Astrocyte (in vitro differentiated cells and primary cell): ENCODE measurements around the gene B9D1. TPM values are rescaled to one million over a fixed set of nuclear protein-coding genes. Genes with fewer than 3 reads are reported as not detected.

Experiments used
- DNase-seq: peaks from one replicate; pipeline ENCODE4 v3.0.0-alpha.2; 2010; ENCODE audit warnings: low read depth
- FAIRE-seq: peaks from 2 replicates; lab custom pipeline; 2011; peaks lifted over from hg19 to GRCh38; lab: Jason Lieb, UNC
- H2AFZ ChIP-seq: 2 replicates; pipeline ENCODE4 v1.6.0; 2012; ENCODE audit warnings: low read depth, low read length, inconsistent platforms
- H3K27ac ChIP-seq: 2 replicates; pipeline ENCODE4 v1.5.1; 2011; ENCODE audit warnings: low read depth, low read length, inconsistent platforms
- H3K27me3 ChIP-seq: 2 replicates; pipeline ENCODE4 v1.6.0; 2011; ENCODE audit warnings: low read length, inconsistent platforms; ENCODE audit not compliant: insufficient read depth
- H3K36me3 ChIP-seq: 2 replicates; pipeline ENCODE4 v1.5.1; 2011; ENCODE audit warnings: low read length, inconsistent platforms; ENCODE audit not compliant: insufficient read depth
- H3K4me1 ChIP-seq: 2 replicates; pipeline ENCODE4 v1.5.1; 2011; ENCODE audit warnings: low read length, inconsistent platforms; ENCODE audit not compliant: insufficient read depth
- H3K4me2 ChIP-seq: 2 replicates; pipeline ENCODE4 v1.6.0; 2012; ENCODE audit warnings: low read length, inconsistent platforms
- H3K4me3 ChIP-seq: 2 replicates; pipeline ENCODE4 v1.5.1; 2011; ENCODE audit warnings: low read depth, mild to moderate bottlenecking, low read length, inconsistent platforms; ENCODE audit not compliant: insufficient read depth
- H3K79me2 ChIP-seq: 2 replicates; pipeline ENCODE4 v1.6.0; 2012; ENCODE audit warnings: mild to moderate bottlenecking, low read length, inconsistent platforms; ENCODE audit not compliant: insufficient read depth
- H3K9ac ChIP-seq: 2 replicates; pipeline ENCODE4 v1.6.0; 2012; ENCODE audit warnings: mild to moderate bottlenecking, low read length, inconsistent platforms
- H3K9me3 ChIP-seq: 2 replicates; pipeline ENCODE4 v1.5.1; 2012; ENCODE audit warnings: low read depth, mild to moderate bottlenecking, low read length, inconsistent platforms; ENCODE audit not compliant: insufficient read depth
- H4K20me1 ChIP-seq: 2 replicates; pipeline ENCODE4 v1.6.0; 2012; ENCODE audit warnings: low read length, inconsistent platforms; ENCODE audit not compliant: insufficient read depth
- H3K27ac Mint-ChIP-seq: one replicate; pipeline ENCODE4 v1.8.0; 2021; ENCODE audit warnings: mild to moderate bottlenecking, mixed read lengths; ENCODE audit not compliant: unreplicated experiment
- H3K27me3 Mint-ChIP-seq: one replicate; pipeline ENCODE4 v1.8.0; 2021; ENCODE audit warnings: low read depth, mixed read lengths; ENCODE audit not compliant: unreplicated experiment
- H3K36me3 Mint-ChIP-seq: one replicate; pipeline ENCODE4 v1.8.0; 2021; ENCODE audit warnings: low read depth, mixed read lengths; ENCODE audit not compliant: unreplicated experiment
- H3K4me1 Mint-ChIP-seq: one replicate; pipeline ENCODE4 v1.8.0; 2021; ENCODE audit warnings: low read depth, mixed read lengths; ENCODE audit not compliant: unreplicated experiment
- H3K4me3 Mint-ChIP-seq: one replicate; pipeline ENCODE4 v1.8.0; 2021; ENCODE audit warnings: mild to moderate bottlenecking, moderate library complexity, mixed read lengths; ENCODE audit not compliant: unreplicated experiment
- H3K9me3 Mint-ChIP-seq: one replicate; pipeline ENCODE4 v1.8.0; 2021; ENCODE audit warnings: mild to moderate bottlenecking, mixed read lengths; ENCODE audit not compliant: unreplicated experiment
- EZH2 ChIP-seq: IDR thresholded peaks from 2 replicates; pipeline ENCODE4 v1.6.1; 2012; ENCODE audit warnings: mild to moderate bottlenecking, low read length, inconsistent platforms; ENCODE audit not compliant: insufficient read depth
- total RNA-seq: library from RNA; stranded (reverse); gene quantifications from 2 replicates; pipeline ENCODE4 v1.2.1, GENCODE V29; 2021
- TF ChIP-seq, protein P1 (sequence below): IDR thresholded peaks from 2 replicates; pipeline ENCODE4 v1.5.1; 2011; ENCODE audit warnings: low read depth, mild to moderate bottlenecking, inconsistent platforms, low read length, moderate library complexity; ENCODE audit not compliant: insufficient read depth

The B9D1 gene
- total RNA-seq, 1 donor from 2014 or later = 10.2 TPM

DNA sequence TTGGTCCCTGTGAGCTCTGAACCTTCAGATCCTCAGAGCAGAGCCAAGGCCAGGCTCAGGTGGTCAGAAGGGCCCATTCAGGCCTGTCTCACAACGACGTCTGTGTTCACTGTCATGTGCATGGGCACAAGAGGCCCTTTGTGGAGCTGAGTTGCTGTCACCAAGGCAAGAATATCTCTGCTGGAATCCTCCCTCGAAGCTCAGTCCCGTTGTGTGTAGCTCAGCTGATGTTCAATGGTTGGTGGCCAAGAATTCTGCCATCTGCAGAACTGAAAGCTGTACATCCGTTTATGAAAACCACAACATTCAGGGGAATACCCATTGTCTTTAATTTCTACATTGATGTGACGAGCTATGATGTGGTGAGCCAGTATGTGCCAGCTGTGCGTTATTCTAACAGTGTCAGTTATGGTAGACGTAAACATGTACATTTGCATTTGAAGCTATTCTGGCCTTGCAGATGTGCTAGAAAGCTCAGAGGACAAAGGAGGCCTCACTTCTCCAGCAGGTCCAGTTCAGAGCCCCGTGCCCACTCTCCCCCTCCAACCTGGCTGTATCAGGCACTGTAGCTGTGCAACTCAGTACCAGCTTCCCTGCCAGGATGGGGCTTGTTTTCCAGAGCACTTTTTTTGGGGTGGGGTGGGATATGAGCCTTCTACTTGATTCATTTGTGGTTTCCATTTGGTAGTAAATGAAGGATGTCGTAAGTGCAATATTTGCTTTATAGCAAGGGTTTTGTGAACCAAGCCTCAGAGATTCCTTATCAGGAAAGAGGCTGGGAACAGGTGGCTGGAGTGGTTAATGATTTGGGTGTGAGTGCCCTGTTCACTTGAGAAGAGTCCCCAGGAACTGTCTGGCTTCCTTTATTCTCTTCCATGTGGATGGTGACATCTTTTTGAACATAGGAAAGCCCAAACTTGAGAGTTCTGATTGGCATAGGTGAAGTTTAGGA, 56.1 kb downstream of the B9D1 start:
- H3K79me2 ChIP-seq = peaks cover 27% of the 10 kb centered on the region
- H3K4me2 ChIP-seq = no peak overlapping the region
- no peak overlapping the region for H3K4me3 ChIP-seq
- H3K9ac ChIP-seq = no peak overlapping the region
- no peaks in the 10 kb centered on the region for H3K9me3 ChIP-seq
- H3K27ac Mint-ChIP-seq = no peak overlapping the region
- H3K36me3 Mint-ChIP-seq = peaks cover 6% of the 10 kb centered on the region
- peaks cover 29% of the 10 kb centered on the region for H3K4me1 Mint-ChIP-seq
- H3K27me3 Mint-ChIP-seq = peaks cover 2% of the 10 kb centered on the region
- no peak overlapping the region for H2AFZ ChIP-seq
- peaks cover 22% of the 10 kb centered on the region for H3K4me1 ChIP-seq
- H3K9me3 Mint-ChIP-seq = no peaks in the 10 kb centered on the region
- H3K4me3 Mint-ChIP-seq = no peak overlapping the region
- H3K36me3 ChIP-seq = no peaks in the 10 kb centered on the region
- DNase-seq = no peak
- peaks cover 61% of the 10 kb centered on the region for H4K20me1 ChIP-seq
- TF ChIP-seq, protein P1, sequence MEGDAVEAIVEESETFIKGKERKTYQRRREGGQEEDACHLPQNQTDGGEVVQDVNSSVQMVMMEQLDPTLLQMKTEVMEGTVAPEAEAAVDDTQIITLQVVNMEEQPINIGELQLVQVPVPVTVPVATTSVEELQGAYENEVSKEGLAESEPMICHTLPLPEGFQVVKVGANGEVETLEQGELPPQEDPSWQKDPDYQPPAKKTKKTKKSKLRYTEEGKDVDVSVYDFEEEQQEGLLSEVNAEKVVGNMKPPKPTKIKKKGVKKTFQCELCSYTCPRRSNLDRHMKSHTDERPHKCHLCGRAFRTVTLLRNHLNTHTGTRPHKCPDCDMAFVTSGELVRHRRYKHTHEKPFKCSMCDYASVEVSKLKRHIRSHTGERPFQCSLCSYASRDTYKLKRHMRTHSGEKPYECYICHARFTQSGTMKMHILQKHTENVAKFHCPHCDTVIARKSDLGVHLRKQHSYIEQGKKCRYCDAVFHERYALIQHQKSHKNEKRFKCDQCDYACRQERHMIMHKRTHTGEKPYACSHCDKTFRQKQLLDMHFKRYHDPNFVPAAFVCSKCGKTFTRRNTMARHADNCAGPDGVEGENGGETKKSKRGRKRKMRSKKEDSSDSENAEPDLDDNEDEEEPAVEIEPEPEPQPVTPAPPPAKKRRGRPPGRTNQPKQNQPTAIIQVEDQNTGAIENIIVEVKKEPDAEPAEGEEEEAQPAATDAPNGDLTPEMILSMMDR = no peak
- TF ChIP-seq EZH2 = no peak
- no peak for FAIRE-seq
- H3K27ac ChIP-seq = no peak overlapping the region
- H3K27me3 ChIP-seq = no peaks in the 10 kb centered on the region

DNA sequence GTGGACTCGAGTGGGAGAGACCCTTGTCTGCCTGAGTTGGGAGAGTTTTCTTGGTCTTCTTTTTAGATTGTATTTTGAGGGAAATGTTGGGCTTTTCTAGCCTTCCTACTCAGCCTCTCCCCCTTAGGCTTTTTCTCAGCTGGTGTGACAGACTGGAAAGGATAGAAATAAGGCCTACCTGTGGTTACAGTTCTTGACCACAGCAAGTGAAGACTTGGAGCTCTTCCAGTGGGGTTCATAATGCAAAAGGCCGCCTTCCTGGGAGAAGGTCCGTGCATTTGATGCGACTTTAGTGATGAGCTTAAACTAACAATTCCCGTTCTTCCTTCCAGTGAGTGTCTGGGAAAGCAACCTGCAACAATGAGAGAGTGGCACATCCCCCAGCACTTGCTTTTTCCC, 56.8 kb downstream of the B9D1 start:
- Mint-ChIP-seq H3K27ac (no peak overlapping the region), H3K4me1 (peaks cover 29% of the 10 kb centered on the region)
- no peak for FAIRE-seq

More for the DNA sequence above, 56.8 kb downstream of the B9D1 start:
- no peaks in the 10 kb centered on the region for H3K36me3 ChIP-seq
- H2AFZ ChIP-seq = no peak overlapping the region
- H3K27me3 ChIP-seq = no peaks in the 10 kb centered on the region
- Mint-ChIP-seq H3K36me3 (peaks cover 9% of the 10 kb centered on the region), H3K27me3 (peaks cover 2% of the 10 kb centered on the region), H3K9me3 (no peaks in the 10 kb centered on the region), H3K4me3 (no peak overlapping the region)
- no peak overlapping the region for H3K4me3 ChIP-seq
- peaks cover 17% of the 10 kb centered on the region for H3K4me1 ChIP-seq
- H3K4me2 ChIP-seq = no peak overlapping the region
- no peaks in the 10 kb centered on the region for H3K9me3 ChIP-seq
- TF ChIP-seq, protein P1 = no peak
- peaks cover 65% of the 10 kb centered on the region for H4K20me1 ChIP-seq
- no peak overlapping the region for H3K27ac ChIP-seq
- no peak for DNase-seq
- H3K9ac ChIP-seq = no peak overlapping the region
- peaks cover 31% of the 10 kb centered on the region for H3K79me2 ChIP-seq
